Spleen (tissue), 7 donors: ENCODE measurements around the gene CNGA2.

ENCODE experiments used
- CTCF ChIP-seq, 11 experiments: fragments of 200-600 bp in 7 of 11; fragments of 450-650 bp in 4 of 11; sonication (generic) in 4 of 11; IDR thresholded peaks in 8 of 11; conservative IDR thresholded peaks in 3 of 11; 1 replicate in 7 of 11; 2 replicates in 4 of 11; pipeline versions ENCODE4 v1.4.0 to v1.8.0; 2016 to 2021; ENCODE audit warnings: antibody characterized with exemption in 11 of 11, inconsistent platforms in 4 of 11, mild to moderate bottlenecking in 1 of 11
- POLR2A ChIP-seq, 3 donors: fragments of 450-650 bp; IDR thresholded peaks; one replicate each; pipeline ENCODE4 v1.5.1; 2017; ENCODE audit warnings: antibody characterized with exemption in 3 of 3, mild to moderate bottlenecking in 1 of 3
- POLR2AphosphoS5 ChIP-seq, 3 donors: sonication (generic); formaldehyde crosslinking; IDR thresholded peaks; one replicate each; pipeline ENCODE4 v1.5.1; 2017; ENCODE audit warnings: antibody characterized with exemption in 3 of 3
- donor health status: DM: no; HTN: no; CAD: no; lungs with moderate emphysema.
- donor health status: DM: no; HTN: no; CAD: no.
- donor health status: DM: no; HTN: no; CAD: no.

- no peak for TF ChIP-seq CTCF (IDR thresholded peaks at IDR 0.05 in 8 of 11, conservative IDR thresholded peaks at IDR 0.05 in 3 of 11)
- no peak for TF ChIP-seq POLR2A (IDR thresholded peaks at IDR 0.05)
- TF ChIP-seq POLR2AphosphoS5 (IDR thresholded peaks at IDR 0.05), result no peak
Observed at GRCh38 chrX:151736685-151737084, 2.1 kb downstream of the CNGA2 start.
